Liver (tissue), 3 donors: ENCODE results near the gene CUBN.

Experiments
- SP1 ChIP-seq: IDR thresholded peaks from 2 replicates; pipeline ENCODE4 v1.6.1; 2018; ENCODE audit warnings: antibody characterized with exemption, mild to moderate bottlenecking
- YY1 ChIP-seq: IDR thresholded peaks from 2 replicates; pipeline ENCODE4 v1.6.1; 2016; ENCODE audit warnings: antibody characterized with exemption, mild to moderate bottlenecking
- TF ChIP-seq, protein P1 (sequence below): fragments of 150-350 bp; IDR thresholded peaks from 2 replicates; pipeline ENCODE4 v1.5.1; 2017; ENCODE audit warnings: improper control_type of control experiment, low read depth, low read length; ENCODE audit not compliant: missing input control
- donor health status: healthy.
- donor health status: healthy.

DNA sequence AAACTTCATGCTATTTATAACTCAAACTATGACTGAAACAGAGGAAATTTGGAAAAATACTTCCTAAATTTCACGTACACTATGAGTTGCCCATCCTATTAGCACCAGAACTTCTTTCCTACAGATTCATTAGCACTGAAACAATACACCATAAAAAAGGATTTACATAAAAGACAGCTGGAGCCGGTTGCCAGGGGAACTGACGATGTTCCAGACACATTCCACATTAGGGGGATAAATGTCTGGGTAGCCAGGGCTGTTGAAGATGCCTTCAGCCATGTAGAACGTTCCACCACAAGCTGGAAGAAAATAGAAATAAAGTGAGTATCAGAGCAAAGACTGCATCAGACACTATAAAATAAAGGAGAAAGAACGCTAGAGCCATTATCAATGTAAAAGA lies 182.5 kb downstream of the CUBN start:
- TF ChIP-seq, protein P1, sequence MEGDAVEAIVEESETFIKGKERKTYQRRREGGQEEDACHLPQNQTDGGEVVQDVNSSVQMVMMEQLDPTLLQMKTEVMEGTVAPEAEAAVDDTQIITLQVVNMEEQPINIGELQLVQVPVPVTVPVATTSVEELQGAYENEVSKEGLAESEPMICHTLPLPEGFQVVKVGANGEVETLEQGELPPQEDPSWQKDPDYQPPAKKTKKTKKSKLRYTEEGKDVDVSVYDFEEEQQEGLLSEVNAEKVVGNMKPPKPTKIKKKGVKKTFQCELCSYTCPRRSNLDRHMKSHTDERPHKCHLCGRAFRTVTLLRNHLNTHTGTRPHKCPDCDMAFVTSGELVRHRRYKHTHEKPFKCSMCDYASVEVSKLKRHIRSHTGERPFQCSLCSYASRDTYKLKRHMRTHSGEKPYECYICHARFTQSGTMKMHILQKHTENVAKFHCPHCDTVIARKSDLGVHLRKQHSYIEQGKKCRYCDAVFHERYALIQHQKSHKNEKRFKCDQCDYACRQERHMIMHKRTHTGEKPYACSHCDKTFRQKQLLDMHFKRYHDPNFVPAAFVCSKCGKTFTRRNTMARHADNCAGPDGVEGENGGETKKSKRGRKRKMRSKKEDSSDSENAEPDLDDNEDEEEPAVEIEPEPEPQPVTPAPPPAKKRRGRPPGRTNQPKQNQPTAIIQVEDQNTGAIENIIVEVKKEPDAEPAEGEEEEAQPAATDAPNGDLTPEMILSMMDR: no peak
- TF ChIP-seq SP1 (no peak), YY1 (no peak)
